Thoracic aorta (tissue), 2 donors: ENCODE results near the gene FBXW5. TPM values are rescaled to one million over a fixed set of nuclear protein-coding genes. Genes with fewer than 3 reads are reported as not detected.

Source experiments
- ATAC-seq: fragments of 150-250 bp; one replicate; pipeline ENCODE4 v1.8.0; 2017; ENCODE audit warnings: low read depth; ENCODE audit not compliant: insufficient number of reproducible peaks, low FRiP score
- DNase-seq: peaks from one replicate; pipeline ENCODE4 v3.0.0-alpha.2; 2020; ENCODE audit warnings: low spot score
- H3K27ac ChIP-seq, 2 donors: fragments of 200-600 bp; sonication (generic); 1 replicate in 1 of 2; 2 replicates in 1 of 2; pipeline ENCODE4 v1.5.1; 2016; ENCODE audit warnings: mild to moderate bottlenecking in 2 of 2, moderate library complexity in 2 of 2
- H3K27me3 ChIP-seq: fragments of 200-600 bp; sonication (generic); replicated peaks from 2 replicates; pipeline ENCODE4 v1.6.0; 2016; ENCODE audit warnings: mild to moderate bottlenecking; ENCODE audit not compliant: insufficient read depth
- H3K36me3 ChIP-seq: fragments of 200-600 bp; sonication (generic); one replicate; pipeline ENCODE4 v1.5.1; 2016
- H3K4me1 ChIP-seq, 2 donors: fragments of 200-600 bp; sonication (generic); 1 replicate in 1 of 2; 2 replicates in 1 of 2; pipeline versions ENCODE4 v1.5.1 to v1.6.0; 2016; ENCODE audit warnings: low read depth in 2 of 2, mild to moderate bottlenecking in 1 of 2; ENCODE audit not compliant: control insufficient read depth in 1 of 2
- H3K4me3 ChIP-seq: fragments of 200-600 bp; sonication (generic); 2 replicates; pipeline ENCODE4 v1.5.1; 2016; ENCODE audit warnings: mild to moderate bottlenecking
- H3K9me3 ChIP-seq: fragments of 200-600 bp; sonication (generic); 2 replicates; pipeline ENCODE4 v1.5.1; 2016
- total RNA-seq, 2 donors: library from RNA; depleted of rRNA; stranded (reverse); fragments of >200 nt; gene quantifications; one replicate each; pipeline versions ENCODE4 v1.1.0 to v1.2.3, GENCODE V29; 2016
- TF ChIP-seq, protein P1 (sequence below): fragments of 200-600 bp; sonication (generic); IDR thresholded peaks from one replicate; pipeline ENCODE4 v1.5.1; 2019; ENCODE audit warnings: antibody characterized with exemption

FBXW5 gene
- total RNA-seq, 2 donors from 2014 or later, result 176 to 383 TPM

DNA sequence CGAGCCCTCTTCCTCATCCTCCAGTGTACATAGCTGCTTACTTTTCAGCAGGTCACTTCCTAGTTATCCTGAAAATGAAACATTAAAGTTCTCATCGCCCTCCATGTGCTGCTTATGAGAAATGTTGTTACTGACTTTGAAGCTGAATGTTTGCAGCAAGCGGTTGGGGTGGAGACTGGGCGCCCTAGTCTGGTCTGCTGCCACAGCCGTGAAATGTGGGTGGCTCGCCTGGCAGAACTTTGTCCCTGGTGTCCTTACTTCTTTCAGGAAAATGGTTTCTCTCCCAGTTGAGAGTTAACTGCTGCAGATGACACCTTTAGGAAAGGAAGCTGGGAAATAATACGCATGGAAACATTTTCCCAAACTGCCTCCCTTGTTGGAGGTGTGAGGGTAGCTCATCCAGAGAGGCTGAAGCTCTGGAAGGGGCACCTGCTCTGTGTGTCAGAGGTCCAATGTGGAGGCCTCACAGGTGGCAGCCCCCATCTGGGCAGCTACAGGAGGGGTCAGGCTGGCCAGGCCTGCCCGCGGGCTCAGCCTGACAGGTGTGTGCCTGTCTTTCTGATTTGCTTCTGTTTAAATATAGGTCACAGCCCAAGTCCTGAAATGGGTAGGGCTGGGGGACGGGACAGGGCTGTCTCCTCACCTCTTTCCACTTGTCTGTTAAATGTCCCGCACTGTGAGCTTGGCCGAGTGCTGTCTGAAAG is 34.2 kb downstream of the FBXW5 start:
- TF ChIP-seq, protein P1, sequence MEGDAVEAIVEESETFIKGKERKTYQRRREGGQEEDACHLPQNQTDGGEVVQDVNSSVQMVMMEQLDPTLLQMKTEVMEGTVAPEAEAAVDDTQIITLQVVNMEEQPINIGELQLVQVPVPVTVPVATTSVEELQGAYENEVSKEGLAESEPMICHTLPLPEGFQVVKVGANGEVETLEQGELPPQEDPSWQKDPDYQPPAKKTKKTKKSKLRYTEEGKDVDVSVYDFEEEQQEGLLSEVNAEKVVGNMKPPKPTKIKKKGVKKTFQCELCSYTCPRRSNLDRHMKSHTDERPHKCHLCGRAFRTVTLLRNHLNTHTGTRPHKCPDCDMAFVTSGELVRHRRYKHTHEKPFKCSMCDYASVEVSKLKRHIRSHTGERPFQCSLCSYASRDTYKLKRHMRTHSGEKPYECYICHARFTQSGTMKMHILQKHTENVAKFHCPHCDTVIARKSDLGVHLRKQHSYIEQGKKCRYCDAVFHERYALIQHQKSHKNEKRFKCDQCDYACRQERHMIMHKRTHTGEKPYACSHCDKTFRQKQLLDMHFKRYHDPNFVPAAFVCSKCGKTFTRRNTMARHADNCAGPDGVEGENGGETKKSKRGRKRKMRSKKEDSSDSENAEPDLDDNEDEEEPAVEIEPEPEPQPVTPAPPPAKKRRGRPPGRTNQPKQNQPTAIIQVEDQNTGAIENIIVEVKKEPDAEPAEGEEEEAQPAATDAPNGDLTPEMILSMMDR, result no peak
- H3K36me3 ChIP-seq, result peaks cover 16% of the 10 kb centered on the region
- H3K4me3 ChIP-seq, result no peak overlapping the region
- DNase-seq (no peak), ATAC-seq (no peak)
- H3K4me1 ChIP-seq, result no peaks in the 10 kb centered on the region
- no peaks in the 10 kb centered on the region for H3K27me3 ChIP-seq
- H3K9me3 ChIP-seq, result no peaks in the 10 kb centered on the region
- H3K27ac ChIP-seq, result no peak overlapping the region

DNA sequence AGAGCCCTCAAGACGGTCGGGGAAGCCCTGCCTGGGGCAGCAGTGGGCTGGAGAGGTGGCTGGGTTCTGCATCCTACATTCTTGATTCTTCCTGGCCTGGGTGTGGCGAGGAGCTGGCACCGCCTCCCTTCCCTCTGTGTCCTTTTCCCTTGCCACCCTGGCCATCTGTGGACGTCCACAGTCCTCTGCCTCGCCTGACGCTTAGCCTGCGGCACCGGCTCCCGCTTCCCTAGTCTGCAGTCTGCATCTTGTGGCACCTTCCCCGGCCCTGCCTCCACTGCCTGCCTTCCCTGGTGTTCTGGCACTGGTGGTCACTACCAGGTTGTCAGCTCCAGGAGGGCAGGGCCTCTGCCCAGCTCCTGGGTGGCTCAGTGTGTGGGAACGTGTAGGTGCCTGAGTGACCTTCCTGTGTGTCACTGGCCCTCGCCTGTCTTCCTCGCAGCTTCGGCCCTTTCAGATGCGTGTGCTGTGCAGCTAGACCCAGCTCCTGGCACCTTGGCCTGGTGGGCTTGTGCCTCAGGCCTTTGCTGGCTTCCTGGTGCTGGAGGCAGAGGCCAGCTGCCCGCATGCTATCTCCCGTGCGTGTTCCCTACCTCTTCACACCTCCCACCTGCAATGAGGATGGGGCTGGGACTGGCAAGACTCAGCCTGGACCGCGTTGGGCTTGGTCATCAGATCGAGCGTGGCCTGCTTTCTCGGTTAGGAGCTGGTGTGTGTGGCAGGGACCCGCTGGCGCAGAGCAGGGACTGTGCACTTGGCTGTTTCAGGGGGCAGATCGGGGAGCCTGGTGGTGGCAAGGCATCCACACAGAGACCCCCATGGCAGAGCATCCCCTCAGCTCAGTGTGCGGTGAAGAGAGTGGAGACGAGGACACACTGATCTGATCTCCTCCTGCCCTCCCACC is 37.3 kb downstream of the FBXW5 start:
- Histone ChIP-seq H3K9me3 (no peaks in the 10 kb centered on the region), H3K27ac (no peak overlapping the region), H3K4me1 (peaks cover 12 to 18% of the 10 kb centered on the region in 2 donors), H3K4me3 (no peak overlapping the region), H3K27me3 (no peaks in the 10 kb centered on the region), H3K36me3 (peaks cover 15% of the 10 kb centered on the region)
- DNase-seq, result no peak
- TF ChIP-seq, protein P1, result no peak
- no peak for ATAC-seq

DNA sequence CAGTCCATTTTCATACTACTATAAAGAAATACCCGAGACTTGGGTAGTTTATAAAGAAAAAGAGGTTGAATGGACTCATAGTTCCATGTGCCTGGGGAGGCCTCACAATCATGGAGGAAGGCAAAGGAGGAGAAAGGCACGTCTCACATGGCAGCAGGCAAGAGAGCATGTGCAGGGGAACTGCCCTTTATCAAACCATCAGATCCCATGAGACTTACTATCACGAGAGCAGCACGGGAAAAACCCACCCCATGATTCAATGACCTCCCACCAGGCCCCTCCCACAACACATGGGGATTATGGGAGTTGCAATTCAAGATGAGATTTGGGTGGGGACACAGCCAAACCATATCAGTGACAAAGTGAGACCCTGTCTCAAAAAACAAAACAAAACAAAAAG is 38.3 kb downstream of the FBXW5 start:
- Histone ChIP-seq H3K4me3 (no peak overlapping the region), H3K27me3 (no peaks in the 10 kb centered on the region), H3K27ac (no peak overlapping the region), H3K36me3 (peaks cover 13% of the 10 kb centered on the region), H3K9me3 (no peaks in the 10 kb centered on the region), H3K4me1 (peaks cover 18 to 28% of the 10 kb centered on the region in 2 donors)
- no peak for DNase-seq
- no peak for ATAC-seq
- TF ChIP-seq, protein P1, result no peak

DNA sequence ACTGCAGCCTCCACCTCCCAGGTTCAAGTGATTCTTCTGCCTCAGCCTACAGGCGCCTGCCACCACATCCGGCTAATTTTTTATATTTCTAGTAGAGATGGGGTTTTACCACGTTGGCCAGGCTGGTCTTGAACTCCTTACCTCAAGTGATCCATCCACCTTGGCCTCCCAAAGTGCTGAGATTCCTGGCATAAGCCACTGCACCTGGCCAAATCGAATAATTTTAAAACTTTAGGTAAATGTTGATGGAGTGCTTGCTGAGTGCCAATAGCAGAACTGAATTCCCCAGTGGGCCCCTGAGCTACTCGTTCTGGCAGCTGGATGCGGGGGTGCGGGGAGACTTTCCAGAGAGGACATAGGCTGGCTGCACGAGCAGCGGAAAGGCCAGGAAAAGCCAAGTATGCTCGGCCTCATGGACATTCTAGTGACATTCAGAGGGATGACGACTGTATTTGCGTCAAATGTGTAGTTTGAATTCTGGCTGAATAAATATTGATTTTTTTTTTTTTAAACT is 41.4 kb downstream of the FBXW5 start:
- Histone ChIP-seq H3K4me1 (peaks cover 18 to 40% of the 10 kb centered on the region in 2 donors), H3K4me3 (peak overlapping the region; percentile 54), H3K27ac (peak overlapping the region; percentile 70 to 77), H3K9me3 (no peaks in the 10 kb centered on the region), H3K36me3 (no peaks in the 10 kb centered on the region), H3K27me3 (no peaks in the 10 kb centered on the region)
- ATAC-seq (peak; percentile 28), DNase-seq (no peak)
- TF ChIP-seq, protein P1, result no peak

DNA sequence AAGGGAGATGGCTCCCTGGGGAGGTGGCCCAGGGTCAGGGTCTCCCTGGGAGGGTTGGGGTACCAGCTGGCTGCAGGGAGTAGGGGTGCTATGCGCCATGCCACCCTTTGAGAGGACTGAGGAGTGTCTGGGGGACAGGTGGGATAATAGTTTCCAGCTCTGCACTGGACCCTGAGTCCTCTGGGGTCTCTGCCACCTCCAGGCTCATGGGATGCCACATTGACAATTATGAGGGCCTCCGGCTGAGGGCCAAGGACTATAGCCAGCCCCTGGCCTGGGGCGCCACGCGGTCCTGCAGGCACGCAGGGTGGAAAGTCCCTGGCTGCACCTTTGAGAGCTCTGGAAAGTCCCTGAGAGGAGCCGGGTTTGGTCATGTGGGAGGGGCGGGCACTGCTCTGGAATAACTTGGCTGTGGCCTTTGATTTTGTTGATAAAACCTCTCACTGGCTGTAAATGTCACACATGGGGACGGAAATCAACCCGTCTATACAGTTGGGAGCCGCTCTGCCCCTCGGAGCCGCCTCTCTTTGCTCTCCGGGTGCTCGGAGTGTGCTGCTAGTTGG is 42.2 kb downstream of the FBXW5 start:
- Histone ChIP-seq H3K27ac (peak overlapping the region; percentile 70 to 77), H3K4me1 (peaks cover 18 to 40% of the 10 kb centered on the region in 2 donors), H3K9me3 (no peaks in the 10 kb centered on the region), H3K36me3 (no peaks in the 10 kb centered on the region), H3K4me3 (peak overlapping the region; percentile 54), H3K27me3 (no peaks in the 10 kb centered on the region)
- TF ChIP-seq, protein P1, result no peak
- DNase-seq (peak; percentile 19), ATAC-seq (peak; percentile 68)
